Choroid plexus epithelial cell (primary cell): Measurements from ENCODE around the gene RTN4IP1.
"Not testable (repeated sequence)": the region's sequence is repeated elsewhere in the genome, so short reads cannot be mapped to it uniquely, and the experiment has no call there.

Experiments
- DNase-seq: peaks from one replicate; pipeline ENCODE4 v3.0.0-alpha.2; 2010; ENCODE audit warnings: low read depth
- H3K4me3 ChIP-seq: 2 replicates; pipeline ENCODE4 v1.5.1; 2011; ENCODE audit warnings: low read depth, mild to moderate bottlenecking, control low read depth, low read length, moderate library complexity
- CTCF ChIP-seq: conservative IDR thresholded peaks from 2 replicates; pipeline ENCODE4 v1.5.1; 2011; ENCODE audit warnings: low read depth, mild to moderate bottlenecking, control low read depth, inconsistent platforms, low read length, moderate library complexity

The RTN4IP1 gene

GRCh38 chr6:106628658-106629102 is 618 bp downstream of the RTN4IP1 start:
- peak; percentile 23 for DNase-seq
- TF ChIP-seq CTCF, result no peak
- H3K4me3 ChIP-seq, result peak overlapping the region; percentile 97

GRCh38 chr6:106627760-106628159 is 1.5 kb downstream of the RTN4IP1 start:
- DNase-seq, H3K4me3 ChIP-seq: not testable (repeated sequence)

GRCh38 chr6:106626485-106626884 is 2.8 kb downstream of the RTN4IP1 start:
- DNase-seq, result no peak
- no peak for TF ChIP-seq CTCF
- no peak overlapping the region for H3K4me3 ChIP-seq

- H3K4me3 ChIP-seq, result no peak overlapping the region
- TF ChIP-seq CTCF, result no peak
- no peak for DNase-seq
Observed at GRCh38 chr6:106623039-106623438, 6.3 kb downstream of the RTN4IP1 start.

GRCh38 chr6:106622412-106622811 is 6.9 kb downstream of the RTN4IP1 start:
- H3K4me3 ChIP-seq, result no peak overlapping the region
- no peak for TF ChIP-seq CTCF
- DNase-seq, result no peak

- H3K4me3 ChIP-seq, result no peak overlapping the region
- peak; percentile 90 for DNase-seq
- TF ChIP-seq CTCF, result no peak
Observed at GRCh38 chr6:106620931-106621672, 8.2 kb downstream of the RTN4IP1 start.

GRCh38 chr6:106619223-106619622 is 10.1 kb downstream of the RTN4IP1 start:
- no peak overlapping the region for H3K4me3 ChIP-seq
- TF ChIP-seq CTCF, result no peak
- DNase-seq, result no peak
